Endothelial cell of umbilical vein (primary cell): Measurements from ENCODE around the gene LZTS3. TPM values are rescaled to one million over a fixed set of nuclear protein-coding genes. Genes with fewer than 3 reads are reported as not detected.

Experiments
- BruUV-seq: library from RNA; stranded (reverse); fragments of 400-500 nt; replicated peaks from 2 replicates; lab custom pipeline; 2021; lab: Mats Ljungman, UMichigan
- CTCF ChIA-PET: fragments of 300-600, 350-600 bp; sonication (Branson Sonifier 250); formaldehyde crosslinking; loops from one replicate; lab custom pipeline; 2021; ENCODE audit warnings: antibody characterized with exemption, inconsistent platforms; lab: Charles Lee
- POLR2A ChIA-PET: fragments of 300-600, 350-600 bp; sonication (Branson Sonifier 250); formaldehyde crosslinking; loops from one replicate; lab custom pipeline; 2021; ENCODE audit warnings: antibody characterized with exemption, inconsistent platforms; lab: Charles Lee
- DNase-seq: peaks from one replicate; pipeline ENCODE4 v3.0.0-alpha.2; 2011; ENCODE audit warnings: low read depth, low spot score
- FAIRE-seq: peaks from 2 replicates; lab custom pipeline; 2011; peaks lifted over from hg19 to GRCh38; lab: Jason Lieb, UNC
- H2AFZ ChIP-seq: 2 replicates; pipeline ENCODE4 v1.6.0; 2012; ENCODE audit warnings: low read depth, low read length, control low read depth, inconsistent platforms
- H3K27ac ChIP-seq: 2 replicates; pipeline ENCODE4 v1.5.1; 2011; ENCODE audit warnings: low read depth, mild to moderate bottlenecking, control low read depth, low read length, moderate library complexity; ENCODE audit not compliant: insufficient read depth
- H3K27me3 ChIP-seq, 2 experiments: 2 replicates each; pipeline versions ENCODE4 v1.6.0 to v1.6.1; 2011; ENCODE audit warnings: low read length in 2 of 2, mixed read lengths in 1 of 2; ENCODE audit not compliant: control insufficient read depth in 2 of 2, insufficient read depth in 2 of 2
- H3K36me3 ChIP-seq, 2 experiments: 2 replicates in 1 of 2; 3 replicates in 1 of 2; pipeline ENCODE4 v1.5.1; 2011; ENCODE audit warnings: low read length in 2 of 2, mild to moderate bottlenecking in 1 of 2, moderate library complexity in 1 of 2; ENCODE audit not compliant: control insufficient read depth in 2 of 2, insufficient read depth in 2 of 2; ENCODE audit errors: extremely low read depth in 1 of 2
- H3K4me1 ChIP-seq: 3 replicates; pipeline ENCODE4 v1.5.1; 2011; ENCODE audit warnings: mild to moderate bottlenecking, low read length; ENCODE audit not compliant: control insufficient read depth, insufficient read depth; ENCODE audit errors: extremely low read depth
- H3K4me2 ChIP-seq: 2 replicates; pipeline ENCODE4 v1.6.1; 2011; ENCODE audit warnings: low read length, control low read depth, mixed read lengths; ENCODE audit not compliant: insufficient read depth
- H3K4me3 ChIP-seq, 3 experiments: fragments of 200-600 bp in 1 of 3; sonication (generic), shearing (Covaris generic) in 1 of 3; replicated peaks in 1 of 3; 2 replicates each; pipeline ENCODE4 v1.5.1; 2011 to 2016; ENCODE audit warnings: control low read depth in 3 of 3, low read length in 3 of 3, mild to moderate bottlenecking in 2 of 3, inconsistent platforms in 1 of 3, low read depth in 1 of 3, moderate library complexity in 1 of 3; ENCODE audit not compliant: insufficient read depth in 1 of 3
- H3K79me2 ChIP-seq: 2 replicates; pipeline ENCODE4 v1.6.0; 2012; ENCODE audit warnings: low read length, inconsistent platforms; ENCODE audit not compliant: control insufficient read depth, insufficient read depth
- H3K9ac ChIP-seq: replicated peaks from 2 replicates; pipeline ENCODE3; 2011; ENCODE audit warnings: low read length, control low read depth; ENCODE audit not compliant: insufficient read depth; ENCODE audit errors: extremely low read depth
- H3K9me1 ChIP-seq: replicated peaks from 3 replicates; pipeline ENCODE4 v1.6.0; 2011; ENCODE audit warnings: mild to moderate bottlenecking, low read length; ENCODE audit not compliant: control insufficient read depth, insufficient read depth; ENCODE audit errors: extremely low read depth
- H3K9me3 ChIP-seq: replicated peaks from 2 replicates; pipeline ENCODE4 v1.5.1; 2012; ENCODE audit warnings: low read length, inconsistent platforms; ENCODE audit not compliant: control insufficient read depth, insufficient read depth
- H4K20me1 ChIP-seq: replicated peaks from 2 replicates; pipeline ENCODE3; 2011; ENCODE audit warnings: mild to moderate bottlenecking, low read length; ENCODE audit not compliant: control insufficient read depth, insufficient read depth; ENCODE audit errors: extremely low read depth
- EZH2 ChIP-seq: IDR thresholded peaks from 2 replicates; pipeline ENCODE4 v1.6.1; 2012; ENCODE audit warnings: borderline replicate concordance, low read depth, mild to moderate bottlenecking, moderate library complexity, low read length, inconsistent platforms; ENCODE audit not compliant: severe bottlenecking
- FOS ChIP-seq: IDR thresholded peaks from 2 replicates; pipeline ENCODE4 v1.6.1; 2011; ENCODE audit warnings: mild to moderate bottlenecking, low read length, moderate library complexity, borderline replicate concordance; ENCODE audit not compliant: insufficient read depth
- GATA2 ChIP-seq: IDR thresholded peaks from 2 replicates; pipeline ENCODE4 v1.7.0; 2011; ENCODE audit warnings: low read depth, mild to moderate bottlenecking, moderate library complexity, mixed read lengths, low read length; ENCODE audit not compliant: insufficient read length, insufficient read depth
- JUN ChIP-seq: IDR thresholded peaks from 2 replicates; pipeline ENCODE4 v1.6.1; 2011; ENCODE audit warnings: borderline replicate concordance, low read depth; ENCODE audit not compliant: insufficient read length, insufficient read depth
- MYC ChIP-seq: IDR thresholded peaks from one replicate; pipeline ENCODE4 v1.6.1; 2011; ENCODE audit warnings: mild to moderate bottlenecking, low read depth, low read length
- POLR2A ChIP-seq: IDR thresholded peaks from 2 replicates; pipeline ENCODE4 v1.6.1; 2012; ENCODE audit warnings: low read depth, mild to moderate bottlenecking, control low read depth, low read length
- POLR2AphosphoS5 ChIP-seq: IDR thresholded peaks from 2 replicates; pipeline ENCODE4 v1.6.1; 2012; ENCODE audit warnings: low read depth, mild to moderate bottlenecking, control low read depth, low read length, moderate library complexity; ENCODE audit not compliant: insufficient read depth
- dilution Hi-C: fragments of 300-500 bp; cut with MboI; formaldehyde crosslinking; loops from one replicate; pipeline ENCODE4 v1.15.0; 2019; ENCODE audit warnings: low sequenced_read_pairs; ENCODE audit not compliant: extremely low pct_ligation_motif_present
- intact Hi-C: fragments of 100-400 bp; cut with micrococcal nuclease; formaldehyde crosslinking; loops from one replicate; pipeline ENCODE4 v1.10.0; 2022
- polyA plus RNA-seq, 4 experiments: library from polyadenylated mRNA; depleted of rRNA in 3 of 4; stranded (reverse) in 3 of 4; unstranded in 1 of 4; fragments of >200 nt; gene quantifications; 2 replicates each; pipeline versions ENCODE4 v1.2.1 to v1.2.3, GENCODE V29; 2011 to 2012; ENCODE audit warnings: missing spikeins in 1 of 4
- total RNA-seq: library from RNA; stranded (reverse); gene quantifications from 2 replicates; pipeline ENCODE4 v1.2.3, GENCODE V29; 2021
- TF ChIP-seq, protein P1 (sequence below), 2 donors: IDR thresholded peaks; 1 replicate in 1 of 2; 2 replicates in 1 of 2; pipeline ENCODE4 v1.5.1; 2011; ENCODE audit warnings: low read length in 2 of 2, mild to moderate bottlenecking in 2 of 2, moderate library complexity in 2 of 2, control low read depth in 1 of 2, inconsistent platforms in 1 of 2, low read depth in 1 of 2; ENCODE audit not compliant: insufficient read depth in 1 of 2; ENCODE audit errors: extremely low read depth in 1 of 2
- TF ChIP-seq, protein P2 (sequence below): IDR thresholded peaks from 2 replicates; pipeline ENCODE4 v1.6.1; 2011; ENCODE audit not compliant: insufficient read depth, insufficient read length

The LZTS3 gene
- total and polyA plus RNA-seq, 2 donors (not counting 3 experiments of a cell fraction or from before 2014, with no cell fraction given): 4.5 to 5.7 TPM

DNA sequence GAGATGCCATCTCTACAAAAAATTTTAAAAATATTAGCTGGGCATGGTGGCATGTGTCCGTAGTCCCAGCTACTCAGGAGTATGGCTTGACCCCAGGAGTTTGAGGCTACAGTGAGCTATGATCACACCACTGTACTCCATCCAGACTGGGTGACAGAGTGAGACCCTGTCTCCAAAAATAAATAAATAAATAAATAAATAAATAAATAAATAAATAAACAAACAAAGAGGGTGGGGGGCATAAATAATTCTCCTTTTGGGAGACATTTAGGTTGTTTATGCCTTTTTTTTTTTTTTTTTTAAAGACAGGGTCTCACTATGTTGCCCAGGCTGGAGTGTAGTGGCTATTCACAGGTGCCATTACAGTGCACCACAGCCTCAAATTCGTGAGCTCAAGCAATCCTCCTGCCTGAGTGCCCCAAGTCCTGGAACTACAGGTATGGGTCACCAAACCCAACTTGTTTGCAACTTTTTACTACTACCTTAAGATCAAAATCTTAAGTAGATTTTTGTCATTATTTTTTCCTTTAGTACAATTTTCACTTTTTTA is 43.2 kb downstream of the LZTS3 start:
- dilution Hi-C loops (no loop called here), intact Hi-C loops (no loop called here)
- Histone ChIP-seq H3K4me2 (no peak overlapping the region), H3K4me1 (no peaks in the 10 kb centered on the region), H3K9ac (no peak overlapping the region), H3K27ac (no peak overlapping the region), H3K4me3 (no peak overlapping the region), H3K9me1 (no peaks in the 10 kb centered on the region), H4K20me1 (no peaks in the 10 kb centered on the region), H3K79me2 (no peaks in the 10 kb centered on the region), H3K9me3 (no peaks in the 10 kb centered on the region), H3K27me3 (no peaks in the 10 kb centered on the region), H2AFZ (no peak overlapping the region), H3K36me3 (no peaks in the 10 kb centered on the region)
- no TSS peak for BruUV-seq
- FAIRE-seq: no peak
- ChIA-PET POLR2A (no interaction called here), CTCF (interaction anchor here (1.0 kb wide), 1 partner anchor 22 kb away, joined by 3 read pairs; no protein-coding TSS in a partner anchor)
- no peak for DNase-seq
- TF ChIP-seq POLR2A: no peak
- TF ChIP-seq GATA2: no peak
- TF ChIP-seq, protein P1, sequence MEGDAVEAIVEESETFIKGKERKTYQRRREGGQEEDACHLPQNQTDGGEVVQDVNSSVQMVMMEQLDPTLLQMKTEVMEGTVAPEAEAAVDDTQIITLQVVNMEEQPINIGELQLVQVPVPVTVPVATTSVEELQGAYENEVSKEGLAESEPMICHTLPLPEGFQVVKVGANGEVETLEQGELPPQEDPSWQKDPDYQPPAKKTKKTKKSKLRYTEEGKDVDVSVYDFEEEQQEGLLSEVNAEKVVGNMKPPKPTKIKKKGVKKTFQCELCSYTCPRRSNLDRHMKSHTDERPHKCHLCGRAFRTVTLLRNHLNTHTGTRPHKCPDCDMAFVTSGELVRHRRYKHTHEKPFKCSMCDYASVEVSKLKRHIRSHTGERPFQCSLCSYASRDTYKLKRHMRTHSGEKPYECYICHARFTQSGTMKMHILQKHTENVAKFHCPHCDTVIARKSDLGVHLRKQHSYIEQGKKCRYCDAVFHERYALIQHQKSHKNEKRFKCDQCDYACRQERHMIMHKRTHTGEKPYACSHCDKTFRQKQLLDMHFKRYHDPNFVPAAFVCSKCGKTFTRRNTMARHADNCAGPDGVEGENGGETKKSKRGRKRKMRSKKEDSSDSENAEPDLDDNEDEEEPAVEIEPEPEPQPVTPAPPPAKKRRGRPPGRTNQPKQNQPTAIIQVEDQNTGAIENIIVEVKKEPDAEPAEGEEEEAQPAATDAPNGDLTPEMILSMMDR (IDR thresholded peaks at IDR 0.05; ENCODE audit: extremely low read depth in 1 of 2, insufficient read depth in 1 of 2, low read depth in 1 of 2, low read length in 2 of 2): no peak
- TF ChIP-seq MYC: no peak
- TF ChIP-seq POLR2AphosphoS5: no peak
- TF ChIP-seq FOS: no peak
- TF ChIP-seq, protein P2, sequence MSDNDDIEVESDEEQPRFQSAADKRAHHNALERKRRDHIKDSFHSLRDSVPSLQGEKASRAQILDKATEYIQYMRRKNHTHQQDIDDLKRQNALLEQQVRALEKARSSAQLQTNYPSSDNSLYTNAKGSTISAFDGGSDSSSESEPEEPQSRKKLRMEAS: no peak
- TF ChIP-seq EZH2: no peak
- no peak for TF ChIP-seq JUN
